Left renal pelvis (tissue), 4 donors: ENCODE data around the gene KRTAP10-4. TPM values are rescaled to one million over a fixed set of nuclear protein-coding genes. Genes with fewer than 3 reads are reported as not detected.
"Not testable (repeated sequence)": the region's sequence is repeated elsewhere in the genome, so short reads cannot be mapped to it uniquely, and the experiment has no call there.

ENCODE experiments used
- DNase-seq, 4 donors: peaks; one replicate each; pipeline ENCODE4 v3.0.0-alpha.2; 2013; ENCODE audit warnings: low read depth in 4 of 4, low spot score in 3 of 4
- polyA plus RNA-seq, 4 donors: library from polyadenylated mRNA; unstranded; fragments of 120-200 nt; gene quantifications; one replicate each; pipeline ENCODE4 v1.2.1, GENCODE V29; 2013; ENCODE audit not compliant: insufficient read length in 4 of 4

The KRTAP10-4 gene
- polyA plus RNA-seq, 4 donors = not detected

DNA sequence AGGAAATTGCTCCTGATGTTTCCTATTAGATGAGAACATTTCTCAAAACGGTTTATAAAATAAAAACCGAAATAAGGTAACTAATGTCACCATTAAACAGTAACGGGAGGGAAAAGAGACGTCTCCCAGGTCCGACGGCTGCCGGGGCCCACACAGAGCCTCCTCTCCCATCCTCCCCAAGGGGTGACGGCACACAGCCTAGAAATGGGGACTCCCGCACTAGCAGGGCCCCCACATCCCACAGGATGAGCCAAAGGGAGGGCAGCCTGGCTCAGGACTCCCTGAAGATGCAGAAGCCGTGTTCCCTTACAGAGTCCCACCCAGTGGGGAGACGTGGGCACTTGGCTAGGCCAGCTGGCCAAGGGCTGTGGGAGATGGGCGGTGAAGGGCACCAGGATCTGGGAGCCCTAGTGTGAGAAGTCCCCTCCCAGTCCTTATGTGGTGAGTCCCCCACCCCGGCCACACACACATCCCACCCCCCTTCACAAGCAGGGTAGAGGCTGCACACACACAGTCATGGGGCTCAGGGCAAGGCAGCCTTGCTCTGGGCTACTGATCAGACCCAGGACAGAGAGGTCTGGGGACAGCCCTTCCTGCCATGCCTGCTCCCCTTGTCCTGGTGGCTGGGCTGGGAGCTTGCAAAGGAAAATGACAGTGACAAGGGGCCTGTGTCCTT lies 18.2 kb upstream of the KRTAP10-4 start:
- DNase-seq = no peak

GRCh38 chr21:44556879-44557278 lies 16.6 kb upstream of the KRTAP10-4 start:
- DNase-seq = no peak

DNA sequence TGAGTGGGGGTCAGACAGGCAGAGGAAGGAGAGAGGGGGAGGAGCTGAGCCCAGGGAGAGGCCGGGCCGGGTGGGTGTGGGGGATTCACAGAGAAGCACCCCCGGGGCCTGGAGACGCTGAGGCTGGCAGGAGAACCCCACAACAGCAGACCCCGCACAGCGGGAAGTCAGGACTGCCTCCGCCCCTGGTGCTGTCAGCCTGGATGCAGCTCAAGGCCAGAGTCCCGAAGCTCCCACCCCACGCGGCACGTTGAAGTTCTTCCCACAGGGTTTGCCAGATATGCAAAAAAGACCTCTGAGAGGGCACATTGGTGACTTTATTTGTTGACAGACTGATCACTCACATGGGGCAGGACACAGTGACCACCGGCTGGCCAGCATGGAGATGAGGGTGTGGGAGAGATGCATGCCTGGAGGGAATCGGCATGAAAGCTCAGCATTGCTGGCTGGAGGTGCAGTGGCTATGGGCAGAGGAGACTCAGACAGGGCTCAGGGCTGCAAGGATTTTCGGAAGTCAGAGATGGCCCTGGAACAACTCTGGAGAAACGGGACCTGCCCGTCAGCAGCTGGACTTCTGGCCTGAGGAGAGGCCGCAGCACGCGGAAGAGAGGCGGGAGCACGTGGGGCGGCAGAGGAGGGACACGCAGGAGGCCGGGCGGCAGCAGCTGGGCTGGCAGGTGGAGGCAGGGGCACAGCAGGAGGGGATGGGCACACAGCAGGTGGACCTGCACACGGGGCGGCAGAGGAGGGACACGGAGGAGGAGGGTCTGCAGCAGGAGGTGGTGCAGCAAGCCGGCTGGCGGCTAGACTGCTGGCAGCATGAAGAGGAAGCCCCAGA lies 15.8 kb upstream of the KRTAP10-4 start:
- no peak for DNase-seq

DNA sequence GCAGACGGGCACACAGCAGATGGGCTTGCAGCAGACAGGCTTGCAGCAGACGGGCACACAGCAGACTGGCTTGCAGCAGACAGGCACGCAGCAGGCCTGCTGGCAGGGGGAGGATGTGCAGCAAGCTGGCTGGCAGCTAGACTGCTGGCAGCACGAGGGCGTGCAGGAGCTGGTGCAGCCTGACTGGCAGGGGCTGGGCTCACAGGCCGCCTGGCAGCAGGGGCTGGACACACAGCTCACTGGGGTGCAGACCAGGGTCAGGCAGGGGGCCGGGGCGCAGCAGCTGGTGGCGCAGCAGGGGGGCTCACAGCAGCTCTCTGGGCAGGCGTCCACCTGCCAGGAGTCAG lies 15.2 kb upstream of the KRTAP10-4 start:
- DNase-seq = not testable (repeated sequence)

DNA sequence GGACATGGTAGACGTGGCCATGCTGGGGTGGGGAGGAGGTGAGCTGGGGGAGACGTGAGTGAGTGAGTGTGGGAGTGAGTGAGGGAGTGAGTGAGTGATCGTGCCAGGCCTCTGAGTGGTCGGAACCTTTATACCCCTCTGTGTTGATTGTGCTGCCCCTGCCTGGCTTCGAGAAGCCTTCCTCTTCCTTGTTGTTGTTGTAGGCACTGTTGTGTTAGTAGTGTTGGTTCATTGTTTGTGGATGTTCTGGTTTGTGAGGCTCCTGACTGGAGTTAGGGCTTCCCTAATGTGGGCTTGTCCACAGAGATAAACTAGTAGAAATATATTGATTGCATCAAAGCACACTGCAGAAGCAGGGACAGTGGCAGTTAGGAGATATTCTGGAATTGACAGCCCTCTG lies 14.8 kb upstream of the KRTAP10-4 start, which contains the start of gene KRTAP10-3:
Gene KRTAP10-3 (minus strand): TSS at position 101 of the 400 bp plus-strand sequence. CDS start 80 bp downstream, at position 21.
- no peak for DNase-seq

DNA sequence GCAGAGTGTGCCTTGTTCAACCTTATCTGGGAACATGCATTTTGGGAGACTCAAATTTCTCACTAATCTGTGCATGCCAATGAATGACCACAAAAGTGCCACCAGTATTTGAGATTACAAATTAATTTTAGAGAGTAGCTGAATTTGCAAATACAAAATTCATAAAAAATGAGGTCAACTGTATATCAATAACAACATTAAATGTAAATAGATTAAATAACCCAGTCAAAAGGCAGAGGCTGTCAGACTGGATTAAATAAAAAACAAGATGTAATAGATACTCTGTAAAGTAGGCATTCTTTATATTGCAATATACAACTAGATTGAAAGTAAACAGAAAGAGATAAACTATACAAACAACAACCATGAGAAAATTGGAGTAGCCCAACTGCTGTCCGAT lies 9.4 kb upstream of the KRTAP10-4 start:
- no peak for DNase-seq

DNA sequence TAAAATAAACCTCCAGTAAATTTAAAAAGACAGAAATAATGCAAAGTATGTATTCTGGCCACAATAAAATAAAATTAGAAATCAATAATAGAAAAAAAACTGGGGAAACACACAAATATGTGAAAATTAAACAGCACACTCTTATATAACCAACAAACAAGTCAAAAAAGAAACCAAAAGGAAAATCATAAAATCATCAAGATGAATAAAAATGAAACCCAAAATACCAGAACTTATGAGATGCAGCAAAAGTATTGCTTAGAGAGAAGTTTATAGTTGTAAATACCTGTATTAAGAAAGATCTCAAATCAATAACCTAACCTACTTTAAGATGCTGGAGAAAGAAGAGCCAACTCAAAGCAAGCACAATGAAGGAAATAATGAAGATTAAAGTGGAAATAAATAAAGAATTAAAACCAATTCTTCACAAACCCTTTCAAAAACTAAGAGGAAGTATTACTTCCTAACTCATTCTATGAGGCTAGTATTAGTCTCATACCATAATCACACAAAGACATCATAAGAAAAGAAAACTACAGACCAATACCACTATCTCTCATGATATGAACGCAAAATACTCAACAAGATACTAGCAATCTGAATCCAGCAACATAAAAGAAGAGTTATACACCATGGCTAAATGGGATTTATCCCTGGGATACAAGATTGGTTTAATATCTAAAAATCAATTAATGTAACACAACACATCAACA lies 8.5 kb upstream of the KRTAP10-4 start:
- no peak for DNase-seq

- DNase-seq = no peak
Measured at GRCh38 chr21:44566403-44566802, 7.1 kb upstream of the KRTAP10-4 start.

DNA sequence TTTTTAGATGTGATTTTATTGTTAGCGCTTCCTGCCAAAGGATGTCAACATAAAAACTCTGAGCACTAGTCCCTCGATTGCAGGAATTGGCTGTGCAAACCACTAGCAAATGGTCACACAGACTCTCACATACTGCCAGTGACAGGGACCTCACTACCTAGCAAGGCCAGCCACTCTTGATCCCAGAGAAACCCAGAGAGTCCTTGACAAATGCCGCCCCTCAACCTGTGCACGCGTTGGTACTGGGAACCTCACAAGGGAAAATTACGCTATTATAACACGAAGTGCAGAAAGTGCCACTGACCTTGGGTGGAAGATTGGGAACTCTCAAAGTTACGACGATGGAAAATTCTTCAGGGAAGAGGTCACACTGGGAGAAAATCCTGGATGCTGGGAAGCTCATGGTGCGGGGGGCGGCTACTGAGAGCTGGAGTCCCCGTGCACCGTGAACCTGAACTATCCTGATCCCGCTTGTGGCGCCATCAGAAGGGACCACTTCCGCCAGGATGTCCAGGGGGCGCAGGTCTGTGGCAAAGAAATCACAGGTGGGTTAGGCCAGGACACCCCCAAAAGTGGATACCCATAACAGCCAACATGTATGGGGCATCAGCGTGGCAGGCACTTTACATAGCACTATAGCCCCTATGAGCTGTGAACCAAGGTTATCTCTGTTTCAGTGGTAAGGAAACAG lies 5.9 kb upstream of the KRTAP10-4 start:
- no peak for DNase-seq

GRCh38 chr21:44568261-44568660 lies 5.3 kb upstream of the KRTAP10-4 start:
- DNase-seq = no peak

- DNase-seq = no peak
Measured at GRCh38 chr21:44568667-44569556, 4.6 kb upstream of the KRTAP10-4 start.

DNA sequence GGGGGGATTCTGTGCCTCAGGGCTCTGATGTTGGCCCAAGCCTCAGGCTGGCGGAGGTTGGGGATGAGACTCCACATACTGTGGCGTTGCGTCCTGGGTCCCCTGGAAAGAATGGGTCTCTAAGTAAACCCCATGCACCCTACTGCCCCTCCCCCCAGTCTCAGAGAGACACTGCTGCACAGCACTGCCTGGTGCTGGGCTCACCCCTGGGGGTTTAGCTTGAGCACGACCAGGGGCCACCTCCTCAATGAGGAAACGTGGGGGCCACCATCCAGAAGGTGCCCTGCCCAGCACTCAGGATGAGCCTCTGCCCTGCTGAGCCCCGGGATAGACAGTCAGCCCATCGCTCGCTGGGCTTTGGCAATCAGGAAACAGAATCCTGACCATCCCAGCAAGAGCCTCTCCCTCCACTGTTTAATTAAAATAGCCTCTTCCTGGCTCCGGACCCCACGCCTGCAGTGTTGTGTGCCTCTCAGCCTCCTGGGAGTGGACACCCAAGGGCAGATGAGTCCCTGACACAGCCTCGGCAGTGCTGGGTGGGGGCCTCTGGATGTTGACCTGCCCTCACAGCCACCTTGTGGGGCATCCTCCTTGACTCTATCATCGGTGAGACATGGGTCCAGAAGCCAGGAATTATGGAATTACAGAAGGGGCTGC lies 3.5 kb upstream of the KRTAP10-4 start:
- no peak for DNase-seq

- no peak for DNase-seq
Measured at GRCh38 chr21:44571296-44571695, 2.2 kb upstream of the KRTAP10-4 start.

GRCh38 chr21:44571844-44572782 lies 1.4 kb upstream of the KRTAP10-4 start:
- DNase-seq = no peak

DNA sequence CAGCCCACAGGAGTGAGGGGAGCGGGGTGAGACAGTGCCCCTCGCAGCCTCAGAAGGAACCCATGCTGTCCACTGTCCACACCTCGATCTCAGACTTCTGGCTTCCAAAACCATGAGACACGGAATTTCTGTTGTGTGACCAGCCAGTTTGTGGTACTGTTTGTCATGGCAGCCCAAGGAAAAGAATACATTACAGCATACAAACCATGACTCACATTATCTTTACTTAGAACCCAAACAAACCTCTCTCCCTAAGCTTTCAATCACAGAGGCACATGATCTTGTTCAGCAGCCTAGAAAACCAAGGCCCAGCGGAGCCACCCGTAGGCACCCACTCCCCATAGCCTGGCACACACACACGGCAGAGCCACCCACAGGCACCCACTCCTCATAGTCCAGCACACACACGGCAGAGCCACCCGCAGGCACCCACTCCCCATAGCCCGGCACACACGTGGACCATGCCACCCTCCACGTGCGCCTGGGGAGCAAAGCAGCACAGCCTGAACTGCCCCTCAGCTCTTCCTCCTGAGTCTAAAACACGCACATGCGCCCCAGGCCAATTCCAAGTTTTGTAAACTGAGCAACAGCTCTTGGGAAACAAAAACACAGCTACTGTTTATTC lies 458 bp upstream of the KRTAP10-4 start:
- no peak for DNase-seq

DNA sequence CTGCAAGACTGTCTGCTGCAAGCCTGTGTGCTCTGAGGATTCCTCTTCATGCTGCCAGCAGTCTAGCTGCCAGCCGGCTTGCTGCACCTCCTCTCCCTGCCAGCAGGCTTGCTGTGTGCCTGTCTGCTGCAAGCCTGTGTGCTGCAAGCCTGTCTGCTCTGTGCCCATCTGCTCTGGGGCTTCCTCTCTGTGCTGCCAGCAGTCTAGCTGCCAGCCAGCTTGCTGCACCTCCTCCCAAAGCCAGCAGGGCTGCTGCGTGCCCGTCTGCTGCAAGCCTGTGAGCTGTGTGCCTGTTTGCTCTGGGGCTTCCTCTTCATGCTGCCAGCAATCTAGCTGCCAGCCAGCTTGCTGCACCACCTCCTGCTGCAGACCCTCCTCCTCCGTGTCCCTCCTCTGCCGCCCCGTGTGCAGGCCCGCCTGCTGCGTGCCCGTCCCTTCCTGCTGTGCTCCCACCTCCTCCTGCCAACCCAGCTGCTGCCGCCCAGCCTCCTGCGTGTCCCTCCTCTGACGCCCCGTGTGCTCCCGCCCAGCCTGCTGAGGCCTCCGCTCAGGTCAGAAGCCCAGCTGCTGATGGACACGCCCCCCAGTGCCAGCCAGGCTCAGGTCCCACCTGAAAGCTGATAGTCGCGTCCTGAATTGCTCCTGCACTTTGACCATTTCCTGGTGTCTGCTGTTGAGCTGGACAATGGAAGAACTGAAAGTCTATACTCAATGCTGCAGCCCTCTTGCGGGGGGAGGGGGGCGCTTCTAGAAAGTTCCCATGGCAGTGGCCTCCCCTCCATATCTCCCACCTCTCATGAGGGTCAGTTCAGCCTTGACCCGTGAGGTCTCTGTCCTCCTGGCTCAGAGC lies 1.2 kb downstream of the KRTAP10-4 start:
- DNase-seq = no peak
